Fibroblast of the aortic adventitia (primary cell): ENCODE results near the gene ARHGAP12. TPM values are rescaled to one million over a fixed set of nuclear protein-coding genes. Genes with fewer than 3 reads are reported as not detected.

Experiments
- DNase-seq: peaks from one replicate; pipeline ENCODE4 v3.0.0-alpha.2; 2010; ENCODE audit warnings: low read depth
- H3K4me3 ChIP-seq: 2 replicates; pipeline ENCODE4 v1.5.1; 2011; ENCODE audit warnings: low read depth, mild to moderate bottlenecking, control low read depth, low read length, moderate library complexity
- CTCF ChIP-seq: IDR thresholded peaks from 2 replicates; pipeline ENCODE4 v1.5.1; 2011; ENCODE audit warnings: mild to moderate bottlenecking, low read length, control low read depth, inconsistent platforms; ENCODE audit not compliant: insufficient read depth
- total RNA-seq: library from RNA; depleted of rRNA; stranded (reverse); fragments of >200 nt; gene quantifications from 2 replicates; pipeline ENCODE4 v1.2.3, GENCODE V29; 2012; ENCODE audit warnings: low replicate concordance

ARHGAP12 gene
- total RNA-seq, 1 donor = 77.9 TPM

GRCh38 chr10:31924833-31925232 lies 3.8 kb downstream of the ARHGAP12 start:
- DNase-seq = no peak
- no peak for TF ChIP-seq CTCF
- H3K4me3 ChIP-seq = no peak overlapping the region

GRCh38 chr10:31923389-31923788 lies 5.2 kb downstream of the ARHGAP12 start:
- no peak for DNase-seq
- TF ChIP-seq CTCF = no peak
- H3K4me3 ChIP-seq = no peak overlapping the region

GRCh38 chr10:31921031-31921430 lies 7.6 kb downstream of the ARHGAP12 start:
- H3K4me3 ChIP-seq = no peak overlapping the region
- no peak for TF ChIP-seq CTCF
- no peak for DNase-seq

- H3K4me3 ChIP-seq = no peak overlapping the region
- DNase-seq = no peak
- TF ChIP-seq CTCF = no peak
Measured at GRCh38 chr10:31920538-31920937, 8.1 kb downstream of the ARHGAP12 start.

- no peak for TF ChIP-seq CTCF
- H3K4me3 ChIP-seq = no peak overlapping the region
- DNase-seq = no peak
Measured at GRCh38 chr10:31918671-31919409, 9.8 kb downstream of the ARHGAP12 start.

GRCh38 chr10:31914370-31914769 lies 14.3 kb downstream of the ARHGAP12 start:
- no peak for DNase-seq
- no peak for TF ChIP-seq CTCF
- no peak overlapping the region for H3K4me3 ChIP-seq
